GM18520 (cell line): ENCODE measurements around the gene PHRF1.

Source experiments
- ATAC-seq: cut with Tn5 transposase; IDR thresholded peaks from one replicate; pipeline ENCODE4 v1.9.1; 2021; ENCODE audit not compliant: unreplicated experiment

PHRF1 gene

DNA sequence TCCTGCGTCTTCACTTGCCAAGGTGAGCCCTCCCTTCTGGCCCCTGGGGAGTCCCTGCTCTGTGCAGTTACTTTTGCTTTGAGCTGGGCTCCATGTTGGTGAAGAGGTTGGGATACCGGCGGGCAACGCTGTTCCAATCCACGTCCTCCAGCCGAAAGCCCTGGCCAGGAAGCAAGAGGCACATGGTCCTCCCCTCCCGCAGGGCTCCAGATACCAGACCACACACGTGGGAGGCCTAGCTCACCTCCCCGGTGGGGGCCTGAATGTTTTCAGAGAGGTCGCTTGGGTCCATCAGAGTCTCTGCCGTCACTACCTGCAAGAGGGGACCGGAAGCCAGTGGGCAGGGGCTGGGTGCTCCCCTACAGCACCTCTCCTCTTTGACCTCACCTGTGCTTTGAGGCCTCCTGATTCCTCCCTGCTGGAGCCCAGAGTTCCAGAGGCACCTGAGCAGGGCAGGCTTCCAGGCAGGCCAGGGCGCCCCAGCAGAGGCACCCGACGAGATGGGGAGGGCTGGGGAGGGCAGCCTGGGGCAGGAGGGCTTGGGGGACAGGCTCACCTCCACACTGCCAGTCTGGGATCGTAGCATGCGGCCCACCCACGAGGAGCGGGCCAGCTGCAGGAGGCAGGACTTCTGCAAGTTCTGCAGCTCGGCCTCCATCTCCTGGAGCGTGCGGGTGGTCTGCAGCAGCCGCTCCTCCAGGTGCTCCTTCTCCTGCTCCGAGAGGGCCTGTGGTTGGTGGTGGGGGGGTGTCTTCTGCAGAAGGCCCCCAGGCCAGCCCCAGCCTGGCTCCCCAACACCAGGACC, 18.7 kb upstream of the PHRF1 start:
- ATAC-seq = no peak

DNA sequence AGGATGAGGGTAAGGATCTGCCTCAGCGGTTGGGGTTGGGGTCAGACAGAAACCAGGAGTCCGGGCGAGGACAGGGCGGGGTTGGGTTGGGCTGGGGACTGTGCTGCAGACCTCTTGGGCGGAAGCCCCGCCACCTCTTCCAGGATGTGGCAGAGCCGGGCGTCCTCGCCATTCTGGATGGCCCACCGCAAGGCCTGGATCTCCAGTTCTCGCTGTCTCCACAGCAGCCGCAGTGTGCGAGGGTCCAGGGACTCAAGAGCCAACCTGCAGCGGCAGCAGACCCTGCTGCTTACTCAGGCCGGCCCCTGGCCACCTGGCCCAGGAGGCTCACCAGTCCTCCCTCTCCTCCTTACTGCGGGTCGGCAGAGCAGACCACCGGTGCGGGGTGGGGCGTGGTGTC, 17.8 kb upstream of the PHRF1 start:
- ATAC-seq = no peak

DNA sequence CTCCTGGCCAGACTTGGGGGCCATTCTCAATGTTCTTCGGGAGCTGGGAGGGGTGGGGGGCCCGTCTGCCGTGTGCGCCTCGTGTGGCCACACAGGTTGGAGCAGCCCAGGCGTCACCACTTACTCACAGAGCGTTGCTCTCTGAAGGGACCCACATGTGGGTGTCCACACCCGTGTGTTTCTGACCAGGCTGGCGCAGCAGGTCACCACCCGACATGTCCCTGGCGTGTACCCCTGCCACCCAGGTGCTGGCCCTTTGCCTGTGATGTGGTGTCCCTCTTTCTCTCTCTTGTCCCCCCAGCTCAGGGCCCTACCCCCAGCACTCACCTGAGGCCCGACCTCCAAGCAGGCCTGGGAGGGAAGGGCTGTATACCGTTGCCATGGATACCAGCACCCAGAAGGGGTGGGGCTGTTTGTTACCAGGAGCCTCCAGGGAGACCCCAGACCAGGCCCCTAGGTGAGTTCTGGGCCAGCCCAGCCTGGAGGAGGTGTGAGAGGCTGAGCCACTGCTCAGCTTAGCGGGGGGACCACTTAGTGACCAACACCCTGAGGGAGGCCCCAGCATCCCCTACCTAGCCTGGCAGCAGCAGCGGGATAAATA, 17.1 kb upstream of the PHRF1 start:
- no peak for ATAC-seq

DNA sequence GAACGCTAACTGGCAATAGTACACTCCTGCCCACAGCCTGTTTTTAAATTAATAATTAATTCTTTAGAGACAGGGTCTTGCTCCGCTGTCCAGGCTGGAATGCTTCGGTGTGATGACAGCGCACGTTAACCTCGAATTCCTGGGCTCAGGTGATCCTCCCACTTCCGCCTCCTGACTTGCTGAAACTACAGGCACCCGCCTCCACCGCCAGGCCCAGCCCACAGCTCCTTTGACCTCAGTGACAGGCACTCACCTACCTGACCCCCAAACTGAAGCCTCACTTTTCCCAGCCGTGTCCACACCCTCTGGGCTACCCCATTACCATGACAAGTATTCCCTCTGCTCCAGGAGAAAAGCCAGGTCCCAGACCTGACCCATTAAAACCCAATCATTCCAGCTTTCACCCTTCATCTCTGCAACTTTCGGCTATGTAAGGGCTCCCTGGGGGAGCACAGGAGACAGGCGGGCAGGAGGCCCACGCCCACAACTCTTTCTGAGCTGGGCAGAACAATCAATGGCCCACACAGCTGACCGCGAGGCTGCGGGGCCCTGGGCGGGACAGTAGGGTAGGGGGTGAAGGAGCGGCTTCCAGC, 16.5 kb upstream of the PHRF1 start:
- ATAC-seq = no peak

DNA sequence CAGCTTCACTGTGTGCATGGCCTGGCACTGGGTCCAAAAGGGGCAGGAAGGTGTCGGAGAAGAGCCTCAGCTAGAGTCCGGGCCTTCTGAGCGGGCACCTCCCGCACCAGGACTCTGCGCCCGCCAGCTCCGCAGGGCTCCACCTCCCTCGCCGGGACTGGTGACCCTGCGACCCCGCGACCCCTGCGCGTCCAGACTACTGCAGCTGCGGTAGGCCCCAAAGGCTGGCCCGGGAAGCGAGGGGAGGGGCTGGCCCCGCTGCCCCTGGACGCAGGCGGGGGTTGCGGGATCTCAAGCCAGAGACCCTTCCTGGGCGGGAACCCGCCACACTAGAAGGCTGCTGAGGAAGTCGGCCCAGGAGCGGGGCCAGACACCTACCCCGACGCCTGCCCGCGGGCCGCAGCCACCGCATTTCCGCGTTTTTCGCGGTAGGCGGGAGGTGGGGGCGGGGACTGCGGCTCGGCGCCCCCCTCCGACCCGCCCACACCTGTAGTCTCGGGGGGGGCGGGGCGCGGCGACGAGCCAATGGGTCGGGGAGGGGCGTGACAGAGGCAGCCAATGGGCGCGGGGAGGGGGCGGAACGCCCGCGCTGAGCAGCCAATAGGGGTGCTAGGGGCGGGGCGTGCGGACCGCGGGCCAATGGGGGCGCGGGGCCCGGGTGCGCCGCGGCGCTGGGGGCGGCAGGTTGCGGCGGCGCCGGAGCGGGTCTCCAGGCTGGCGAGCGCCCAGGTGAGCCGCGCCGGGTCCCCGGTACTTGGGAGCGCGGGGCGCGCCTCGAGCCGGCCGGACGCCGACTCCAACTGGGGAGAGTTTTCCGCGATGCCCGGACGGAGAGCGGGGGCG, 15.7 kb upstream of the PHRF1 start, which contains the start of the genes LMNTD2 and RASSF7:
Gene LMNTD2 (minus strand): TSS at position 434 of the 843 bp plus-strand sequence. CDS start 22 bp downstream, at position 412.
Gene RASSF7 (plus strand): TSS at position 666 of the 843 bp plus-strand sequence. CDS start 799 bp downstream, outside the sequence.
- peak; percentile 55 for ATAC-seq

DNA sequence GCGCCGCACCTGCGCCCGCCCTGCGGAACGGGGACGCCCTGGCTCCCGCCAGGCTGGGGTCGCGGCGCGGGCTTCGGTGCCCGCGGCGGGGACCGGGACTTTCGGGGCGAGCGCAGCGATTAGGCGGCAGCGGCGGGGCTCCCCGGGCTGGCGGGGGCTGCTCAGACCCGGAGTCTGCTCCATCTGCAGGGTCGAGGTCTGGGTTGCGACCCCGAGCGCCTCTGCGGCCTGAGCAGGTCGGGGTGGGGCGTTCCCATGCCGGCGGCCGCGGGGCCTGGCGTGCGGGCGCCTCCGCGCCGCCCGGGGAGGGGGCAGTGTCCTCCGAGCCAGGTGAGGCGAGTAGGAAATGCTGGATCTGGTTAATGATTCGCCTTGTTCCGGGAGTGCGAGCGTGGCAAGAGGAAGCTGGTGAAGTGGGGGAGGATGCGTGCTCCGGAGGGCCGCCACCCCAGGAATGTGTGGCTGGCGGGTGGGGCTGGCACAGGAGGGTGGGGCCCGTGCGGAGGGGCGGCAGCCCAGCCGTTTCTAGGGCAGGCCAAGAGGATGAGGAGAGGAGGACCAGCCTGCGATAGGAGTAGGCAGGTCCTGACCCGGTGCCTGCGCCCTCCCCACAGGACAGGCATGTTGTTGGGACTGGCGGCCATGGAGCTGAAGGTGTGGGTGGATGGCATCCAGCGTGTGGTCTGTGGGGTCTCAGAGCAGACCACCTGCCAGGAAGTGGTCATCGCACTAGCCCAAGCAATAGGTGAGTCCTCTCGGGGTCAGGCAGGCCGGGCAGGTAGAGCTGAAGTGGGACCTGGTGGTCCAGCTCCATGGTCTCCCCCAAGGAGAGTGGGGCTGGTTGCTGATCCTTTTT, 14.9 kb upstream of the PHRF1 start:
- peak; percentile 8 for ATAC-seq

DNA sequence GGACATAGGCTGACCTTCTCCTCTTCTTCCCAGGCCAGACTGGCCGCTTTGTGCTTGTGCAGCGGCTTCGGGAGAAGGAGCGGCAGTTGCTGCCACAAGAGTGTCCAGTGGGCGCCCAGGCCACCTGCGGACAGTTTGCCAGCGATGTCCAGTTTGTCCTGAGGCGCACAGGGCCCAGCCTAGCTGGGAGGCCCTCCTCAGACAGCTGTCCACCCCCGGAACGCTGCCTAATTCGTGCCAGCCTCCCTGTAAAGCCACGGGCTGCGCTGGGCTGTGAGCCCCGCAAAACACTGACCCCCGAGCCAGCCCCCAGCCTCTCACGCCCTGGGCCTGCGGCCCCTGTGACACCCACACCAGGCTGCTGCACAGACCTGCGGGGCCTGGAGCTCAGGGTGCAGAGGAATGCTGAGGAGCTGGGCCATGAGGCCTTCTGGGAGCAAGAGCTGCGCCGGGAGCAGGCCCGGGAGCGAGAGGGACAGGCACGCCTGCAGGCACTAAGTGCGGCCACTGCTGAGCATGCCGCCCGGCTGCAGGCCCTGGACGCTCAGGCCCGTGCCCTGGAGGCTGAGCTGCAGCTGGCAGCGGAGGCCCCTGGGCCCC, 14.1 kb upstream of the PHRF1 start:
- ATAC-seq = no peak

DNA sequence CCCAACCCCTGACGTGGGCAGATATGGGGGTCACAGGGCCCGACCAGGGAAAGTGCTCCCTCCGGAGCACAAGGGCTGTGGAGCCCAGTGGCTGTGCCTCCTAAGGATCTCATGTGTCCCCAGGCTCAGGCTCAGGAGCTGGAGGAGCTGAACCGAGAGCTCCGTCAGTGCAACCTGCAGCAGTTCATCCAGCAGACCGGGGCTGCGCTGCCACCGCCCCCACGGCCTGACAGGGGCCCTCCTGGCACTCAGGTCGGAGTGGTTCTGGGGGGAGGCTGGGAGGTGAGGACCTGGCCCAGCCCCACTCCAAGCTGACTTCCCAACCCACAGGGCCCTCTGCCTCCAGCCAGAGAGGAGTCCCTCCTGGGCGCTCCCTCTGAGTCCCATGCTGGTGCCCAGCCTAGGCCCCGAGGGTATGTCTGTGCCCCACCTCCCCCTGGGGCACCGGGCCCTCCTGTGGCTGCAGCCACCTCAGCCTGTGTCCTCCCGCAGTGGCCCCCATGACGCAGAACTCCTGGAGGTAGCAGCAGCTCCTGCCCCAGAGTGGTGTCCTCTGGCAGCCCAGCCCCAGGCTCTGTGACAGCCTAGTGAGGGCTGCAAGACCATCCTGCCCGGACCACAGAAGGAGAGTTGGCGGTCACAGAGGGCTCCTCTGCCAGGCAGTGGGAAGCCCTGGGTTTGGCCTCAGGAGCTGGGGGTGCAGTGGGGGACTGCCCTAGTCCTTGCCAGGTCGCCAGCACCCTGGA, 13.0 kb upstream of the PHRF1 start:
- no peak for ATAC-seq

DNA sequence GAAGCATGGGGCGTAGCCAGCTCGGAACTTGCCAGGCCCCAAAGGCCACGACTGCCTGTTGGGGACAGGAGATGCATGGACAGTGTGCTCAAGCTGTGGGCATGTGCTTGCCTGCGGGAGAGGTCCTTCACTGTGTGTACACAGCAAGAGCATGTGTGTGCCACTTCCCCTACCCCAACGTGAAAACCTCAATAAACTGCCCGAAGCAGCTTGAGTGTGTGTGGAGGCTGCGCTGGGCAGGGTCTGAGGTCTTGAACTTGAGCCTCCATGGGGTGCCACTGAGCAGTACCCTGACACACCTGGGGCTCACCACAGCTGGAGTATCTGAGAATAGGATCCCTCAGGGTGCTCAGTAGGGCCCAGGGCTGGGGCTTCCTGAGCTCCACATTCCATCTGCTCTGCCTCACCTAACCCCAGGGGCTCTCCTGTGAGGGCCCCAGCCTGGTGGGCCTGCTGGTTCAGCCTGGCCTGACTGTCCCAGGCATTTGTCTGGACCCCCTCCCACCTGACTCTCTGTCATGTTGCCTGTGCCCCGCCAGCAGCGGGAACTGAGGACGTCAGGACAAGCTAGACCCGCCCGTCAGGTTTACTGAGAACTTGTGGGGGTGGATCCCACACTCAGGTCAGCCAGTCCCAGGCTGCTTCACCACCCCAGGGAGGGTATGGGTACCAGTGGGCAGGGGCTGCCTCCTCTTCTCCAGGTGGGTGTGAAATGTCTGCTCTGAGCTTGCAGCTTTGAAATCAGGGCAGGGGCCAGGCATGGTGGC, 12.3 kb upstream of the PHRF1 start:
- no peak for ATAC-seq

DNA sequence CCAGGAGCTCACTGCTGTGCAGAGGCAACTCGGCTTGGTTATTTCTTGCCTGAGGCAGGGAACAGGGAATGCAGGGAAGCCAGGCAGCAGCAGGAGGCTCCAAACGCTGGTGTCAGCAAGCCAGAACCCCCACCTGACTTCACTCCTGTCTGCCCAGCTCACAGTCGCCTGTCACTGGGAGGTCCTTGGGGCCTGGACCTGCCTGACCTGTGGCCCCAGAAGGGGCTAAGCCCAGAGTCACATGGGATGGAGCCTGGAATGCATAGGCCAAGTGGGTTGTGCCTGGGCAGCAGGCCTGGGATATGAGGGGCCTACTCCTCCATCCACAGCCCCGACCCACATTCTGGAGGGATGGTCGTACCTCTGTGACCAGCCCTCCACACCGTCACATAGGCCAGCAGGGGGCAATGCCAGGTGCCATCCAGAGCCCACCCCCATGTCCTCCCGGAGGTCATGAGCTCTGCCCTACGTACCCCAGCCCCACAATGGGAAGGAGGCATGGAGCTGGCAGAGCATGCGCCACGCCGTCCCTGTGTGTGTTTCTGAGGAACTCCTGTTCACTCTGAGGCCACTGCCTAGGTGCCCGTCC, 10.3 kb upstream of the PHRF1 start:
- no peak for ATAC-seq

DNA sequence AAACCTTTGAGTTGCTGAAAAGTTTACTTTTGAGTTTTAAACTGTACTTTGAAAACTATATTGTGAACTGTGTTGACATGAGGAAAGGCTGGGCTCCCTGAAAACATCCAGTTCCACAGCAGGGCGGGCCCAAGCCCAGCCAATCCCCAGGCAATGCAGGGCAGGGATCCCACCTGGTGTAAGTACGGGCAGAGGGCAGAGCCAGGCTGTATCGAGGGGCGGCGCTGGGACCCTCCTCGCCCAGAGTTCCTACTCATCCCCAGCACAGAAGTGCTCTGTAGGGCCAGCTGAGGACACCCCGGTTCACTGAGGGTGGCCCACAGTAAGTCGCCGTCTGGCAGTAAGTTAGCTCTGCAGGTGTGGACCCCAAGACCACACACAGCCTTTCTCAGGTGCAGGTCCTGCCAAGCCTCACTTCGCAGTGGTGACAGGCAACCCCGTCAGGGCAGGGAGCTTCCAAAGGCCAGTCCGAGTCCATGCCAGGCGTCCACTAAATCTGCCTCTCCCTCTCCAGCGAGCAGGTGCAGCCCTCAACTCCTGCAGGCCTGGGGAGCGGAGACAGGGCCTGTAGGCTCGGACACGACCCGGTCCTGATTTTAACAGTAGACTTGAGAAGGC, 9.2 kb upstream of the PHRF1 start:
- ATAC-seq = no peak

DNA sequence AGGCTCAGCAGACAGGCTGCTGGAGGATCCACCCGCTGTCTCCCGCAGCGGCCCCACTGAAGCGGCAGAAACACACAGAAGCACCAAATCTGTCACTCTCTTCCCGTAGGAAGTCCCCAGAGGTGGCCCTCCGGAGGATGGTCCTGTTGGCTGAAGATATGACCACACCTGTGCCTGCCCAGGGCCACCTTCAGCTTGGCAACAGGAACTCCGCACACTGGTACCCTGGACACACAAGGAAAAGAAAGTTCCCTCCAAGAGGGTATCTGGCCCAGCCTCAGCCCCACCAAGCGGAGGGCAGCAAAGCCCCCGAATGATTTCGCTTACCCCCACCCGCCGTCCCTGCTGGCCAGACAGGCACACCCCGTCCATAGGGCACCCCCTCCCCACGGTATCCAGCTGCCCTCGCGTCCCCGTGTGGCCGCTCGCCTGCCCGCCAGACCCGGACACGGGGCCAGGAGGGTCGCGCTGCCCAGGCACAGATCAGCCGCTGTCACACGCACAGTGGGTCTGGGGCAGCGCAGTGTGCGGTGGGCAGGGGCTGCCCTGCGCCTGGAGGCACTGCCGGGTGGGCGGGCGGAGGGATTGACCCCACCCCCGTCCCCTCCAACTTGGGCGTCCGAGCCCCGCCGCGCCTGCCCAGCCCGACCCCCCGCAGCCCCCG, 8.5 kb upstream of the PHRF1 start:
- no peak for ATAC-seq

DNA sequence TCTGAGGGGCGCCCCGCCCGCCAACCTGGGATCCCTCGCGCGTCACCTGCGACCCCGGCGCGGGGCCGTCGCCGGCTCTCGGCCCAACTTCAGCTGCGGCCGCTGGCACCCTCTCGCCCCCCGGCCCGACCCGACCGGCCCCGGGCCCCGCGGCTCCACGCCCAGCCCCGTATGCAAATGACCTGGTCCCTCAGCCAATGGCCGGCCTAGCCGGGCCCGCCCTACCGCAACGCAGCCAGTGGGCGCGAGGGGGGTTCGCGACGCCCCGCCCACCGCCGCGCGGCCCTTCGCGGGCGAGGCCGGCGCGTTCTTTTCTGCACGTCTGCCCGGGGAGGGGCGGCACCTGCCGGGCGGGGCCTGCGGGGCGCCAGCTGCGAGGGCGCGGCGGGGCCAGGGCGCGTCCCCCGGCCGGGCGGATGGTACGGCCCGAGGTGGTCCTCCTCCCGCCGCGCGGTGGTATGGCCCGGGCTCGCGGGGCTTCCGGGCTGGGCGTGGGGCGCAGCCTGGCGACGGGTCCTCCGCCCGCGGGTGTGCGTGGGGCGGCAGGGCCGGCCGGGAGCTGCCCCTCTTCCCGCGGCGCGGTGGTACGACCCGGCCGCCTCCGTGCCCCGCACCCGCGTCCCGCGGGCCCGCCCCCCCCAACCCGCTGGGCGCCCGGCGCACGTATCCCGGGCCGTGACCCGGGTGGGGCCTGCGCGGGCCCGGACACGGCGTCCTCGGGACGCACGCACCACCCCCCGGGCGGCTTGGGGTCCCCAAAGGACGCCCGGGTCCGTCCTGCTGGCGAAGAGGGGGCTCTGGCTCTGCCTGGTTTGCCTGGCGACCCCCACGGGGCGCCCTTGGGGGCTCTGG, 7.7 kb upstream of the PHRF1 start:
- peak; percentile 86 for ATAC-seq

DNA sequence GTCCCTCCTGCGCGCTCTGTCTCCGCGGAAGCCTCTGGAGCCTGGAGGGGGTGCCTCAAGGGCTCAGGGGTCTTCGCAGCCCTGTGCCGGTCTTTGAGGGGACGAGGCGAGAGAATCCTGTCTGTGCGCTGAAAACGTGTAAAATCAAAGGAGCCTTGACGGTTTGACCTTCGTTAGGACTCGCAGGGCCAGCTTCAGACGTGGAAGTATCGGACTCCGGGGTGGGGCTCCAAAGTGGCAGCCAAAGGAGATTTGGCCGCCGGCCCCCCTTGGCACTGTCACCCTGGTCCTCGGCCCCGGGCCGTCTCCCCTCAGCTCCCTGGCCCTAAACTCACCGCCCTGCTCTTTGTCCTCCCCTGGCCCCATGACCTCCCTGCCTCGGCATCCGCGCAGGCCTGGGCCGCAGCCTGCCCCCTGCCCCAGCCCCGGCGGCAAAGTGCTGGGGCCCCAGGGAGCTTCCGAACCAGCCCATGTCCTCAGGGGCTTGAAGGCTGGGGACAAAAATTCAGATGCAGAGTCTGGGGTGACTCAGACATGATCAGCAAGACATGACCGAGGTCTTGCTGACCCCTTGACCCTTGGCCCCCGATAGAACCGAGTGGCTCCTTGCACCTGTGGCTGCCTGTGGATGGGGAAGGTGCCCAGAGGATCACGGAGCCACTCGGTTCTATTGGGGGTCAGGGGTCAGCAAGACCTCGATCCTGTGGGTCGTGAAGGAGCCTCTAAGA, 6.9 kb upstream of the PHRF1 start:
- ATAC-seq = no peak

DNA sequence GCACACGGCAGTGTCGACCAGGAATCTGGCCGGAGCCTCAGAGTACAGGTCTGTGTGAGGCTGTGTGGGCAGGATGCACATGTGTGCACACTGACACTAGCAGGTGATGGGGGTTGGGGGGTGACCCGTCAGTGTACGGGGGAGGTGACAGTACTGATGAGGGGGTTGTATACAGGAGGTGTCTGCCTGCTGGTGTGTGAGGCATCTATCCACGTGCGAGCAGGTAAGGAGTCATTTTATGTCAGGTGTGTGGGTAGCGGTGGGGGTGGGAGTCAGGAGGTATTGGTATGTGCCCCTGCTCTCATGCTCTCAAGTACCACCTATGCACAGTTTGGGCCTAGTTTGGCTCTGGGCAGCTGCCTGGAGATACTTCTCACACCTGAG, 4.5 kb upstream of the PHRF1 start:
- ATAC-seq = no peak
